Measurements from ENCODE around the gene IRS2.

The IRS2 gene

GRCh38 chr13:109778102-109778542 is 8.3 kb downstream of the IRS2 start:
- no peak for DNase-seq

GRCh38 chr13:109776575-109776974 is 9.8 kb downstream of the IRS2 start:
- no peak for DNase-seq

GRCh38 chr13:109773786-109774185 is 12.6 kb downstream of the IRS2 start:
- DNase-seq: no peak

GRCh38 chr13:109773276-109773675 is 13.1 kb downstream of the IRS2 start:
- DNase-seq: no peak

GRCh38 chr13:109771926-109772325 is 14.5 kb downstream of the IRS2 start:
- no peak for DNase-seq

- no peak for DNase-seq
Observed at GRCh38 chr13:109770436-109770835, 15.9 kb downstream of the IRS2 start.

GRCh38 chr13:109769921-109770320 is 16.5 kb downstream of the IRS2 start:
- DNase-seq: no peak

GRCh38 chr13:109769275-109769674 is 17.1 kb downstream of the IRS2 start:
- DNase-seq: no peak

GRCh38 chr13:109768616-109769015 is 17.8 kb downstream of the IRS2 start:
- no peak for DNase-seq

GRCh38 chr13:109768176-109768575 is 18.2 kb downstream of the IRS2 start:
- no peak for DNase-seq

- DNase-seq: no peak
Observed at GRCh38 chr13:109767023-109767422, 19.4 kb downstream of the IRS2 start.

GRCh38 chr13:109764470-109765291 is 21.7 kb downstream of the IRS2 start:
- no peak for DNase-seq

GRCh38 chr13:109764045-109764444 is 22.3 kb downstream of the IRS2 start:
- DNase-seq: no peak

- no peak for DNase-seq
Observed at GRCh38 chr13:109762791-109763190, 23.6 kb downstream of the IRS2 start.

GRCh38 chr13:109761695-109762094 is 24.7 kb downstream of the IRS2 start:
- DNase-seq: no peak

GRCh38 chr13:109760951-109761350 is 25.4 kb downstream of the IRS2 start:
- DNase-seq: no peak

GRCh38 chr13:109760402-109760801 is 26.0 kb downstream of the IRS2 start:
- DNase-seq: no peak

- no peak for DNase-seq
Observed at GRCh38 chr13:109759609-109760008, 26.8 kb downstream of the IRS2 start.

GRCh38 chr13:109758937-109759480 is 27.4 kb downstream of the IRS2 start:
- no peak for DNase-seq

GRCh38 chr13:109756778-109757177 is 29.6 kb downstream of the IRS2 start:
- no peak for DNase-seq

- no peak for DNase-seq
Observed at GRCh38 chr13:109755997-109756396, 30.4 kb downstream of the IRS2 start.

- no peak for DNase-seq
Observed at GRCh38 chr13:109755551-109755950, 30.8 kb downstream of the IRS2 start.

GRCh38 chr13:109751477-109751876 is 34.9 kb downstream of the IRS2 start:
- DNase-seq: no peak

GRCh38 chr13:109750221-109750775 is 36.1 kb downstream of the IRS2 start:
- DNase-seq: no peak
